Measurements from ENCODE around the gene IREB2. TPM values are rescaled to one million over a fixed set of nuclear protein-coding genes. Genes with fewer than 3 reads are reported as not detected.
"Not testable (repeated sequence)": the region's sequence is repeated elsewhere in the genome, so short reads cannot be mapped to it uniquely, and the experiment has no call there.

Gene IREB2
- total RNA-seq, 2 experiments from 2014 or later, result 52.8 to 53.7 TPM

- intact Hi-C loops (cut with micrococcal nuclease), result no loop called here
- Mint-ChIP-seq H3K4me1 (ENCODE audit: low read depth) (peaks cover 19% of the 10 kb centered on the region), H3K27me3 (no peaks in the 10 kb centered on the region), H3K4me3 (no peak overlapping the region), H3K27ac (no peak overlapping the region), H3K9me3 (no peaks in the 10 kb centered on the region), H3K36me3 (no peaks in the 10 kb centered on the region)
- ChIA-PET POLR2A (interaction anchor here (0.6 to 1.6 kb wide), 2 partner anchors 30 to 396 kb away, joined by 4 to 5 read pairs; partner anchors contain the start of gene PSMA4), CTCF (no interaction called here)
- no peak for DNase-seq
Observed at GRCh38 chr15:78509726-78510312, 71.8 kb downstream of the IREB2 start.

DNA sequence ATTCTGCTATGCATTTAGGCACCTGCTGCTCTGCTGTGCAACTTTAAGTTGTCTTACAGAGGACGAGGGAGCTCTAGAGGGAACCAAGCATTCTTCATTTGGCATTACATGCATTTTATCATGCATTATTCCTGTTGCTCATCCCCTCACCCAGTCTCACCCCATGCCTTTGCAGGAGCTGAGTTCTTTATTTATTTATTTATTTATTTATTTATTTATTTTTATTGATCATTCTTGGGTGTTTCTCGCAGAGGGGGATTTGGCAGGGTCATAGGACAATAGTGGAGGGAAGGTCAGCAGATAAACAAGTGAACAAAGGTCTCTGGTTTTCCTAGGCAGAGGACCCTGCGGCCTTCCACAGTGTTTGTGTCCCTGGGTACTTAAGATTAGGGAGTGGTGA is 82.0 kb downstream of the IREB2 start:
- CTCF ChIA-PET; H3K4me1 Mint-ChIP-seq (ENCODE audit: low read depth); DNase-seq; POLR2A ChIA-PET; H3K27me3 Mint-ChIP-seq; H3K36me3 Mint-ChIP-seq; H3K9me3 Mint-ChIP-seq; H3K27ac Mint-ChIP-seq; H3K4me3 Mint-ChIP-seq; intact Hi-C loops (cut with micrococcal nuclease): not testable (repeated sequence)

DNA sequence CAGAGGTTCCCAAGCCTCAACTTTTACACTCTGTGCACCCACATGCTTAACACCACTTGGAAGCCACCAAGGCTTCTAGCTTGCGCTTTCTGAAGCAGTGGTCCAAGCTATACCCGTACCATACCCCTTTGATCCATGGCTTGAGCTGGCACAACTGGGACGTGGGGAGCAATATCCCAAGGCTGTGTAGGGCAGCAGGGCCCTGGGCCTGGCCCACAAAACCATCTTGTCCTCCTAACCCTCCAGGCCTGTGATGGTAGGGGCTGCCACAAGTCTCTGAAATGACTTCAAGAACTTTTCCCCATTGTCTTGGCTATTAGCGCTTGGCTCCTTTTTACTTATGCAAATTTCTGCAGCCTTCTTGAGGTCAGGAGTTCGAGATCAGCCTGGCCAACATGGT is 86.2 kb downstream of the IREB2 start:
- DNase-seq, result no peak
- Mint-ChIP-seq H3K36me3 (no peaks in the 10 kb centered on the region), H3K4me1 (ENCODE audit: low read depth) (no peaks in the 10 kb centered on the region), H3K9me3 (no peaks in the 10 kb centered on the region), H3K27ac (no peak overlapping the region), H3K4me3 (no peak overlapping the region), H3K27me3 (no peaks in the 10 kb centered on the region)
- CTCF ChIA-PET, result no interaction called here
- intact Hi-C loops (cut with micrococcal nuclease), result no loop called here
- POLR2A ChIA-PET, result no interaction called here

DNA sequence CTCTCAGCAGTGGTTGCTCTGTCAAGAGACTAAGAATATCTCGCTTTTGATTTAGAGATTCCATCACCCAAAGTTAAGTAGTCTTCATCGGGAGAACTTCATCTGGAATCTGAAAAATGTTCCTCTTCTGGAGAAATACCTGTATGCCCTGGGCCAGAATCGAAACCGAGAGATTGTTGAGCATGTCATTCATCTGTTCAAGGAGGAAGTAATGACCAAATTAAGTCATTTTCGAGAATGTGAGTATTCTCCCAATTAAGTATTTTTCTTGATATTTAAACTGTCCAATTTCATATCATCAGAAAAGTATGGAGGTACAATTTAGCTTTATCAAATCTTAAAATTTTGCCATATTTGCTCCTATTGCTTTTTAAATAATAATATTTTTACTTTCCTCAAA is 89.3 kb downstream of the IREB2 start:
- no peak for DNase-seq
- Mint-ChIP-seq H3K9me3 (no peaks in the 10 kb centered on the region), H3K4me3 (no peak overlapping the region), H3K27me3 (no peaks in the 10 kb centered on the region), H3K36me3 (no peaks in the 10 kb centered on the region), H3K27ac (no peak overlapping the region), H3K4me1 (ENCODE audit: low read depth) (no peaks in the 10 kb centered on the region)
- intact Hi-C loops (cut with micrococcal nuclease), result no loop called here
- ChIA-PET POLR2A (interaction anchor here (0.7 kb wide), 1 partner anchor 11 kb away, joined by 4 read pairs; no protein-coding TSS in a partner anchor), CTCF (no interaction called here)

DNA sequence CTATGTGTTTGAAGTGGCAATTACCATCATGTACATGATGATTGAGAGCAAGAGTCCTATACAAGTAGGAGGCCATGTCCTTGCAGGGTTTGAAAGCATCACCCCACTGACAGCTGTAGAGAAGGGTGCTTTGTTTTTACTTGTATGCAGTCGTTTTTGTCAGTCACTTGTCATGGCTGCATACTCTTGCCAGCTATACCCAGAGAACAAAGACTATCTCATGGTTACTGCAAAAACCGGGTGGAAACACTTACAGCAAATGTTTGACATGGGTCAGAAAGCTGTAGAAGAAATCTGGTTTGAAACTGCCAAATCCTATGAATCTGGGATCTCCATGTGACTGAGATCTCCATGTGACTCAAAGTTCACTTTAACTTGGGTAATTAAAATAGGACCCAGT is 95.3 kb downstream of the IREB2 start:
- intact Hi-C loops (cut with micrococcal nuclease), result no loop called here
- no peaks in the 10 kb centered on the region for H3K9me3 Mint-ChIP-seq
- ChIA-PET POLR2A (no interaction called here), CTCF (no interaction called here)
- H3K27me3 Mint-ChIP-seq, result no peaks in the 10 kb centered on the region
- no peak for DNase-seq
- no peaks in the 10 kb centered on the region for H3K4me1 Mint-ChIP-seq (ENCODE audit: low read depth)
- no peak overlapping the region for H3K27ac Mint-ChIP-seq
- no peaks in the 10 kb centered on the region for H3K36me3 Mint-ChIP-seq
- no peak overlapping the region for H3K4me3 Mint-ChIP-seq

DNA sequence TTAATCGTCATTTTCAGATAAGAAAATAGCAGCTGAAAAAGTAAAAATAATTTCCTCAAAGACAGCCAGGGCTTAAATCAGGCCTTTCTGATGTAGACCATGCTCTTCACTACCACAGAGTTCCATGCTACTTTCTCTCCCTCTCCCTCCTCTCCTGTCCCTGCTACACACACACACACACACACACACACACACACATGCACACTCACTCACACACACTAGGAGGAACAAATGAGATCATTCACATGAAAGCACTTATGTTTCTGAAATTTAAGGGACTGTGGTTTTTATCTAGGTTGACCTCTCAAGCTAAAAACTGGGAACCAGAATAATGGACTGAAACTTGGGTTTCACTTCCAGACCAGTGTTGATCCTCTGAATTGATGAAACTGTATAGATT is 98.1 kb downstream of the IREB2 start:
- H3K9me3 Mint-ChIP-seq, result no peaks in the 10 kb centered on the region
- H3K36me3 Mint-ChIP-seq, result peaks cover 9% of the 10 kb centered on the region
- no peak overlapping the region for H3K4me3 Mint-ChIP-seq
- POLR2A ChIA-PET, result no interaction called here
- intact Hi-C loops (cut with micrococcal nuclease), result no loop called here
- no peak overlapping the region for H3K27ac Mint-ChIP-seq
- no peak for DNase-seq
- H3K4me1 Mint-ChIP-seq (ENCODE audit: low read depth), result peaks cover 7% of the 10 kb centered on the region
- H3K27me3 Mint-ChIP-seq, result peaks cover 3% of the 10 kb centered on the region
- CTCF ChIA-PET, result no interaction called here

- H3K4me3 Mint-ChIP-seq, result no peak overlapping the region
Observed at GRCh38 chr15:78537266-78537905, 99.4 kb downstream of the IREB2 start.

GRCh38 chr15:78538358-78538757 is 100.3 kb downstream of the IREB2 start:
- Mint-ChIP-seq H3K36me3 (peaks cover 27% of the 10 kb centered on the region), H3K9me3 (no peaks in the 10 kb centered on the region), H3K27ac (no peak overlapping the region), H3K4me3 (no peak overlapping the region), H3K27me3 (peaks cover 3% of the 10 kb centered on the region), H3K4me1 (ENCODE audit: low read depth) (peaks cover 23% of the 10 kb centered on the region)
- ChIA-PET POLR2A (no interaction called here), CTCF (no interaction called here)
- intact Hi-C loops (cut with micrococcal nuclease), result no loop called here
- DNase-seq, result no peak

More at GRCh38 chr15:78537266-78537905, 99.4 kb downstream of the IREB2 start:
- Mint-ChIP-seq H3K36me3 (peaks cover 17% of the 10 kb centered on the region), H3K27ac (no peak overlapping the region), H3K9me3 (no peaks in the 10 kb centered on the region), H3K27me3 (peaks cover 3% of the 10 kb centered on the region), H3K4me1 (ENCODE audit: low read depth) (peaks cover 14% of the 10 kb centered on the region)
- intact Hi-C loops (cut with micrococcal nuclease), result no loop called here
- POLR2A ChIA-PET, result no interaction called here
- no peak for DNase-seq
- CTCF ChIA-PET, result no interaction called here

DNA sequence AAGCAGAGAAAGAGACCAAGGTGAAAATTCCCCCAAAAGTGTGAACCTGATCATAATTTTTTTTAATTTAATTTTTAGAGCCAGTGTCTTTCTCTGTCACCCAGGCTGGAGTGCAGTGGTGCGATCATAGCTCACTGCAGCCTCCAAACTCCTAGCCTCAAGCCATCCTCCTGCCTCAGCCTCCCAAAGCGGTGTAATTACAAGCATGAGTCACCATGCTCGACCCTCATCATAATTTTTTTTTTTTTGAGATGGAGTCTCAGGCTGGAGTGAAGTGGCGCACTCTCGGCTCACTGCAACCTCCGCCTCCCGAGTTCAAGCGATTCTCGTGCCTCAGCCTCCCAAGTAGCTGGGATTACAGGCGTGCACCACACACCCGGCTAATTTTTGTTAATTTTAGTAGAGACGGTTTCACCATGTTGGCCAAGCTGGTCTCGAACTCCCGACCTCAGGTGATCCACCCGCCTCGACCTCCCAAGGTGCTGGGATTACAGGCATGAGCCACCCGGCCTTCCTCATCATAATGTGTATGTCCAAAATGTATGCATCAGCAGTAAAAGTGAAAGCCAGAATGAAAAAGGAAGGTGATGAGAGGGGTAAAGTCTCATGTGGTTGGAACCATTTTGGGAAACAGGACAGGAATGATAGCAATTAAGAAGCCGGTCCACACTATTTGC is 101.6 kb downstream of the IREB2 start:
- not testable (repeated sequence) for H3K9me3 Mint-ChIP-seq, H3K27me3 Mint-ChIP-seq
- ChIA-PET POLR2A (interaction anchor here (0.6 to 4.3 kb wide), 10 partner anchors 9 to 274 kb away, joined by 3 to 30 read pairs (median 6); partner anchors contain the start of genes CHRNA5, IREB2 and SKIC8), CTCF (interaction anchor here (0.7 to 2.2 kb wide), 6 partner anchors 13 to 101 kb away, joined by 3 to 9 read pairs (median 3); partner anchors contain the start of genes HYKK and IREB2)
- Mint-ChIP-seq H3K4me3 (peak overlapping the region; percentile 87), H3K27ac (peak overlapping the region; percentile 91), H3K36me3 (peaks cover 29% of the 10 kb centered on the region), H3K4me1 (ENCODE audit: low read depth) (peaks cover 23% of the 10 kb centered on the region)
- intact Hi-C loops (cut with micrococcal nuclease), result loop anchor here (1.0 to 5.0 kb wide), 3 partner anchors 26 to 237 kb away; partner anchors contain the start of genes CHRNA5 and IREB2
- DNase-seq, result peak; percentile 28

GRCh38 chr15:78540141-78540870 is 102.3 kb downstream of the IREB2 start, which contains the start of gene PSMA4:
TSS of gene PSMA4 (plus strand) at chr15:78540444. CDS start at chr15:78541928, 1,484 bp downstream.
- ChIA-PET POLR2A (interaction anchor here (0.6 to 4.3 kb wide), 9 partner anchors 10 to 275 kb away, joined by 3 to 30 read pairs (median 6); partner anchors contain the start of genes CHRNA5, IREB2 and SKIC8), CTCF (interaction anchor here (0.7 to 2.2 kb wide), 6 partner anchors 12 to 359 kb away, joined by 3 to 9 read pairs (median 3); partner anchors contain the start of genes HYKK and IREB2)
- H3K36me3 Mint-ChIP-seq, result peaks cover 34% of the 10 kb centered on the region
- peak within 1 kb of the TSS; percentile 87 for H3K4me3 Mint-ChIP-seq
- DNase-seq, result peak; percentile 95
- H3K27ac Mint-ChIP-seq, result peak within 1 kb of the TSS; percentile 91
- H3K27me3 Mint-ChIP-seq, result peaks cover 3% of the 10 kb centered on the region
- no peaks in the 10 kb centered on the region for H3K9me3 Mint-ChIP-seq
- intact Hi-C loops (cut with micrococcal nuclease), result loop anchor here (1.0 to 5.0 kb wide), 3 partner anchors 25 to 238 kb away; partner anchors contain the start of genes CHRNA5 and IREB2
- peaks cover 25% of the 10 kb centered on the region for H3K4me1 Mint-ChIP-seq (ENCODE audit: low read depth)

DNA sequence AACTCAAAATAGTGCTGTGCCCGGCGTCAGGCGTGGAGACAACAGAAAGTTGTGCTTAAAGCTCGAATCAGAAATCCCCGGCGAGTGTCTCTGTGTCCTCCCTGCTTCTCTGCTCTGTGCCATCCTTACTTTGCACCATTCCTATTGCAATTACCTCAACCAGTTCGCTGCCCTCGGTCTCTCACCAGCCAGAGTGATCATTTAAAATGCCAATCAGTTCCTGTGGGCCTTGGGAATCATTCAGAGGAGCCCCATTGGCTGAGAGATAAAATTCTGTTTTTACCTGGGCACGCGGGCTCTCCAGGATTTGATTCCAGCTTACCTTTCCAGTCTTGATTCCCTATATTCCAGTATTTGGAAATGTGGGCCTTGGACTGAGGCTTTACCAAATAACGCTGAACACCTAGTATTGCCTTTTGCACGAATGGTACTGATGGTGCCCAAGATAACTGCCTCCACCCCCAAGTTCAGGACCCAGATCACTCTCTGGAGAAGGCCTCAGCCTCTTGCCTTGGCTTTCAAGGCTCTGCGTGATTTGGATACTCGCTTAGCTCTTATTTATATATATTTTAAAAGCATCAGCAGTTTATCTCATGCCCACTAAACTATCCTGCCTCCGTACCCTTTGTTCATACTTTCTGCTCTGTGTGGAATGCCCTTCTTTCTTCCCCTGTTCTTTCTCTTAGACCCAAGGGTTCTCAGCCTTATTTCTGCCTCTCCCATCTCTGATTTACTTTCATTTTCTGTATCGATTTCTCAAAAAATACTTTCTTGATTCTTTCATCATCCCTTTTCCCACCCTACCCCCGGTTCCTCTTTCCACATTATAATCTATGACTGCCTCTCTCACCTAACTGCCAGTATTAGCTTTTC is 103.1 kb downstream of the IREB2 start:
- peaks cover 25% of the 10 kb centered on the region for H3K4me1 Mint-ChIP-seq (ENCODE audit: low read depth)
- peaks cover 42% of the 10 kb centered on the region for H3K36me3 Mint-ChIP-seq
- peak; percentile 27 for DNase-seq
- intact Hi-C loops (cut with micrococcal nuclease), result loop anchor here (1.0 to 5.0 kb wide), 4 partner anchors 24 to 239 kb away; partner anchors contain the start of genes CHRNA5, HYKK and IREB2
- ChIA-PET POLR2A (interaction anchor here (0.9 to 4.3 kb wide), 8 partner anchors 8 to 276 kb away, joined by 4 to 30 read pairs (median 9); partner anchors contain the start of genes CHRNA5, IREB2 and SKIC8), CTCF (interaction anchor here (0.7 to 2.2 kb wide), 5 partner anchors 25 to 358 kb away, joined by 3 to 9 read pairs (median 6); partner anchors contain the start of genes CHRNA5, HYKK and IREB2)
- no peaks in the 10 kb centered on the region for H3K9me3 Mint-ChIP-seq
- H3K27me3 Mint-ChIP-seq, result peaks cover 3% of the 10 kb centered on the region
- peak overlapping the region; percentile 87 for H3K4me3 Mint-ChIP-seq
- H3K27ac Mint-ChIP-seq, result peak overlapping the region; percentile 91

Data from activated CD4-positive, alpha-beta memory T cell treated with anti-CD3 and anti-CD28 coated beads for 36 hours (primary cell).